OCI-LY7 (cell line): ENCODE results near the gene RAP1GDS1. TPM values are rescaled to one million over a fixed set of nuclear protein-coding genes. Genes with fewer than 3 reads are reported as not detected.
"Not testable (repeated sequence)": the region's sequence is repeated elsewhere in the genome, so short reads cannot be mapped to it uniquely, and the experiment has no call there.

Source experiments
- BruUV-seq: library from RNA; stranded (reverse); fragments of 400-500 nt; replicated peaks from 2 replicates; lab custom pipeline; 2021; lab: Mats Ljungman, UMichigan
- CTCF ChIA-PET: fragments of 300-600 bp; sonication (Branson Sonifier 250); formaldehyde crosslinking; loops from one replicate; lab custom pipeline; 2022; ENCODE audit warnings: antibody characterized with exemption; ENCODE audit not compliant: unreplicated experiment; lab: Charles Lee
- POLR2A ChIA-PET: fragments of 300-600 bp; sonication (Branson Sonifier 250); formaldehyde crosslinking; loops from one replicate; lab custom pipeline; 2022; ENCODE audit warnings: antibody characterized with exemption; lab: Charles Lee
- DNase-seq: peaks from one replicate; pipeline ENCODE4 v3.0.0-alpha.2; 2015; ENCODE audit warnings: low spot score
- H2AFZ ChIP-seq: fragments of 200-600 bp; sonication (generic), shearing (Covaris generic); 2 replicates; pipeline ENCODE4 v1.6.1; 2014; ENCODE audit warnings: mild to moderate bottlenecking, antibody characterized with exemption, low read length, moderate library complexity
- H3K27ac ChIP-seq: fragments of 200-600 bp; sonication (generic); 2 replicates; pipeline ENCODE4 v1.5.1; 2014; ENCODE audit warnings: mixed run types, low read depth, mild to moderate bottlenecking, moderate library complexity, low read length, inconsistent platforms; ENCODE audit not compliant: poor library complexity, severe bottlenecking
- H3K36me3 ChIP-seq: fragments of 200-600 bp; sonication (generic); 2 replicates; pipeline ENCODE4 v1.6.1; 2014; ENCODE audit warnings: mild to moderate bottlenecking, antibody characterized with exemption, low read length, moderate library complexity, mixed read lengths; ENCODE audit not compliant: insufficient read depth
- H3K4me1 ChIP-seq: fragments of 200-600 bp; sonication (generic); 2 replicates; pipeline ENCODE4 v1.5.1; 2014; ENCODE audit warnings: mild to moderate bottlenecking, low read length; ENCODE audit not compliant: insufficient read depth, poor library complexity, severe bottlenecking
- H3K4me2 ChIP-seq: fragments of 200-600 bp; sonication (generic); 2 replicates; pipeline ENCODE4 v1.6.1; 2014; ENCODE audit warnings: mild to moderate bottlenecking, low read length
- H3K4me3 ChIP-seq: fragments of 200-600 bp; sonication (generic); 2 replicates; pipeline ENCODE4 v1.5.1; 2014; ENCODE audit warnings: mild to moderate bottlenecking, low read depth, low read length; ENCODE audit not compliant: poor library complexity, severe bottlenecking
- H3K79me2 ChIP-seq: fragments of 200-600 bp; sonication (generic); 2 replicates; pipeline ENCODE4 v1.6.1; 2016; ENCODE audit warnings: low read depth, mild to moderate bottlenecking, low read length, moderate library complexity, mixed read lengths; ENCODE audit not compliant: insufficient read depth
- H3K9me2 ChIP-seq: fragments of 200-600 bp; sonication (generic); 2 replicates; pipeline ENCODE4 v1.6.1; 2016; ENCODE audit warnings: mild to moderate bottlenecking, low read length, mixed read lengths; ENCODE audit not compliant: insufficient read depth
- H3K9me3 ChIP-seq: fragments of 200-600 bp; sonication (generic); 2 replicates; pipeline ENCODE4 v1.6.1; 2014; ENCODE audit warnings: mild to moderate bottlenecking, mixed run types, low read length, mixed read lengths
- H4K20me1 ChIP-seq: fragments of 200-600 bp; sonication (generic); 2 replicates; pipeline ENCODE4 v1.6.1; 2014; ENCODE audit warnings: mild to moderate bottlenecking, antibody characterized with exemption, low read length, moderate library complexity, mixed read lengths; ENCODE audit not compliant: insufficient read depth
- CTCF ChIP-seq: fragments of 200-600 bp; sonication (generic); conservative IDR thresholded peaks from 2 replicates; pipeline ENCODE4 v1.5.1; 2014; ENCODE audit warnings: mild to moderate bottlenecking, antibody characterized with exemption, low read length, moderate library complexity, mixed read lengths
- EZH2phosphoT487 ChIP-seq: fragments of 200-600 bp; sonication (generic); IDR thresholded peaks from 2 replicates; pipeline ENCODE4 v1.6.1; 2018; ENCODE audit warnings: low read depth, borderline replicate concordance, mild to moderate bottlenecking, mixed run types, antibody characterized with exemption, low read length, moderate library complexity, mixed read lengths
- intact Hi-C: fragments of 100-400 bp; cut with micrococcal nuclease; formaldehyde crosslinking; loops from one replicate; pipeline ENCODE4 v1.10.0; 2022; ENCODE audit not compliant: unreplicated experiment
- total RNA-seq, 2 experiments: library from RNA; depleted of rRNA in 1 of 2; stranded (reverse); fragments of >200 nt in 1 of 2; shearing (Covaris generic) in 1 of 2; gene quantifications; 2 replicates each; pipeline ENCODE4 v1.2.3, GENCODE V29; 2014 to 2022

The RAP1GDS1 gene
- total RNA-seq, 2 experiments from 2014 or later = 53.5 to 57.8 TPM

- no TSS peak for BruUV-seq
- CTCF ChIA-PET = no interaction called here
- H3K4me3 ChIP-seq = no peak overlapping the region
- H3K36me3 ChIP-seq = peaks cover 8% of the 10 kb centered on the region
- no peaks in the 10 kb centered on the region for H3K9me3 ChIP-seq
- POLR2A ChIA-PET = no interaction called here
- no peak overlapping the region for H3K27ac ChIP-seq
- H2AFZ ChIP-seq = no peak overlapping the region
- no peak overlapping the region for H3K4me2 ChIP-seq
- H3K9me2 ChIP-seq = no peaks in the 10 kb centered on the region
- no peak for TF ChIP-seq CTCF
- TF ChIP-seq EZH2phosphoT487 = no peak
- intact Hi-C loops = no loop called here
- no peaks in the 10 kb centered on the region for H4K20me1 ChIP-seq
- H3K79me2 ChIP-seq = no peaks in the 10 kb centered on the region
- DNase-seq = no peak
- no peaks in the 10 kb centered on the region for H3K4me1 ChIP-seq
Observed at GRCh38 chr4:98406819-98407218, 145.6 kb downstream of the RAP1GDS1 start.

GRCh38 chr4:98411731-98412130, 150.5 kb downstream of the RAP1GDS1 start:
- H3K9me3 ChIP-seq = no peaks in the 10 kb centered on the region
- H3K36me3 ChIP-seq = peaks cover 19% of the 10 kb centered on the region
- intact Hi-C loops = no loop called here
- H3K4me3 ChIP-seq = no peak overlapping the region
- BruUV-seq = no TSS peak
- no peaks in the 10 kb centered on the region for H4K20me1 ChIP-seq
- no peaks in the 10 kb centered on the region for H3K79me2 ChIP-seq
- H2AFZ ChIP-seq = no peak overlapping the region
- no peak overlapping the region for H3K4me2 ChIP-seq
- no peaks in the 10 kb centered on the region for H3K9me2 ChIP-seq
- H3K27ac ChIP-seq = no peak overlapping the region
- ChIA-PET CTCF (no interaction called here), POLR2A (interaction anchor here (0.6 to 1.0 kb wide), 2 partner anchors 11 to 42 kb away, joined by 3 read pairs; no protein-coding TSS in a partner anchor)
- no peak for DNase-seq
- H3K4me1 ChIP-seq = no peaks in the 10 kb centered on the region
- TF ChIP-seq CTCF (no peak), EZH2phosphoT487 (no peak)

DNA sequence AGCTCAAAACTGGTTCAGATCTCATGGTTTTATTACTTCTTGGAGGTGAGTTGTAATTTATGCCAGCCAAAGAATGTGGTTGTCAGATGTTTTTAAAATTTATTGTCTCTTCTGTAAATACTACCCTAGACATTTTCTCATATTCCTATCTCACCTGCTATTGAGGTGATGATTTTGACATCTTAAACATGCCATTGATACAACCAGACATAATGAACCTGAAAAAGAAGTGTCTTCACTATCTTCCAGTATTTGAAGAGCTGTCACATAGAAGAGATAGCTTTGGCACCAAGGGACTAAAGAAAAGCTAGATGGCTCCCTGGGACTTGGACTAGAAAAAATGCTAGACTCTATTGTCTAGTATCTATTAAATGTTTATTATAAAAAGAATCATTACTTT, 155.7 kb downstream of the RAP1GDS1 start:
- no peaks in the 10 kb centered on the region for H3K9me2 ChIP-seq
- H4K20me1 ChIP-seq = no peaks in the 10 kb centered on the region
- no peak overlapping the region for H3K27ac ChIP-seq
- no peak for DNase-seq
- no peak overlapping the region for H2AFZ ChIP-seq
- POLR2A ChIA-PET = interaction anchor here (0.5 to 2.3 kb wide), 5 partner anchors 16 to 545 kb away, joined by 3 to 15 read pairs (median 4); no protein-coding TSS in a partner anchor
- TF ChIP-seq EZH2phosphoT487 (no peak), CTCF (no peak)
- H3K79me2 ChIP-seq = no peaks in the 10 kb centered on the region
- H3K4me3 ChIP-seq = no peak overlapping the region
- intact Hi-C loops = no loop called here
- no peaks in the 10 kb centered on the region for H3K4me1 ChIP-seq
- no peaks in the 10 kb centered on the region for H3K9me3 ChIP-seq
- peaks cover 52% of the 10 kb centered on the region for H3K36me3 ChIP-seq
- no peak overlapping the region for H3K4me2 ChIP-seq
- no TSS peak for BruUV-seq
- CTCF ChIA-PET = no interaction called here

DNA sequence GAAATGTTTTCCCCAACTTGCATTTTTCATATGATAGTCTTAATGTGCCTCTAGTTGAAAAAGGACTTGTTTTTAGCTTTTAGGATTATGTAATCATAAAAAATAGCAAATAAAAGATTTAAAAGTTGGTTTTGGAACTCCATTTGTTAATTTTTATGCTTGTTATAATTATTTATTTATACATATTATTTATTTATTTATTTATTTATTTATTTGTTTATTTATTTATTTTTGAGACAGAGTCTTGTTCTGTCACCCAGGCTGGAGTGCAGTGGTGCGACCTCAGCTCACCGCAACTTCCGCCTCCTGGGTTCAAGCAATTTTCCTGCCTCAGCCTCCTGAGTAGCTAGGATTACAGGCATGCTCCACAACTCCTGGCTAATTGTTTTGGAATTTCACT, 159.0 kb downstream of the RAP1GDS1 start:
- DNase-seq, H3K27ac ChIP-seq, H4K20me1 ChIP-seq, CTCF ChIA-PET, H3K4me3 ChIP-seq, H3K79me2 ChIP-seq, H3K4me2 ChIP-seq, BruUV-seq, H3K4me1 ChIP-seq, intact Hi-C loops, H3K9me3 ChIP-seq, H3K9me2 ChIP-seq, H2AFZ ChIP-seq: not testable (repeated sequence)
- POLR2A ChIA-PET = interaction anchor here (0.6 kb wide), 1 partner anchor 21 kb away, joined by 4 read pairs; no protein-coding TSS in a partner anchor
- H3K36me3 ChIP-seq = peaks cover 73% of the 10 kb centered on the region
